Measurements from ENCODE around the gene ARHGAP15.

The ARHGAP15 gene

DNA sequence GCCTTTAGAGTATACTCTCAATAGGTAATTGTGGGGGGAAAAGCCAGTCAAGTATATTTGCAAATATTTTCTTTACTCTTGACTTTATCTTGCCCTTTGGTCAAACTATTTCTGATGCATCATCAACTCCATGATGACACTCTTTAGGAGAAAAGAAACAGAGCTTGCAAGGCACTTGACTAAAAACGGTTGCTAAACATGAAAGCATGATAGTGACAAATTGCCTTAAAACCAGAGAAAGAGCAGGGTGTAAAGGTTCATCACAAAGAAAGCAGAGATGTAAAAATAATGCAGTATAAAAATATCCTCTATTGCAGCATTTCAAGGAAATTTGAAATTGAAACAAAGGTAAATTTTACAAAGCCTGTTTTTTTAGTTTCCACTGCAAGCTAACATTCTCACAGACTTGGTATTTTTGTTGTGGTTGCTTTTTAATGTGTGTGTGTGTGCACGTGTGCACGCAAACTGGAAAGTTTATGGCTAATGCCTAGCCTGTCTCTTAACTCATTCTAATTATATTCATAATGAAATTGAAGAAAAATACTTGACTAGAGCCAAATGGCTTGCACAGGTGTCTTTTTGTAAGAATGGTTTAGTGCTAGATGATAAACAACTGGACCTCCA is 503.6 kb downstream of the ARHGAP15 start:
- DNase-seq (ENCODE audit: low read depth) = no peak

DNA sequence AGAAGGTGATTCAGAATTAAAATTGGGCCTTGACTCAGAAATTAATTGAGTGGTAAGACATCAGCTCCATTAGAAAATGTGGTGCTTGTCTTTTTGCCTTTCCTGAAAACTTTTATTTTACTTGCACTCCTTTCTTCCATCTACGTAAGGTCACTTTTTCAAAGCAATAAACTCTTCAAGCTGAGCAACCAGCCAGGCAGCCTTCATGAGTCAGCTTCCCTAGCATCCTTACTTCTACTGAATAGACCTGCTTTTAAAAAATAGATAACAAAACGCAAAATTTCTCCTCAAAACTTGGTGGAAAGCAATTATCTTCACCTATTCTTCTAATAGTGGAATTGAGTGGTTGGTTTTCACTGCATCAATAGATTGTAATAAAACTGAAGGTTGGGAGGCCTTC is 504.2 kb downstream of the ARHGAP15 start:
- no peak for DNase-seq (ENCODE audit: low read depth)

DNA sequence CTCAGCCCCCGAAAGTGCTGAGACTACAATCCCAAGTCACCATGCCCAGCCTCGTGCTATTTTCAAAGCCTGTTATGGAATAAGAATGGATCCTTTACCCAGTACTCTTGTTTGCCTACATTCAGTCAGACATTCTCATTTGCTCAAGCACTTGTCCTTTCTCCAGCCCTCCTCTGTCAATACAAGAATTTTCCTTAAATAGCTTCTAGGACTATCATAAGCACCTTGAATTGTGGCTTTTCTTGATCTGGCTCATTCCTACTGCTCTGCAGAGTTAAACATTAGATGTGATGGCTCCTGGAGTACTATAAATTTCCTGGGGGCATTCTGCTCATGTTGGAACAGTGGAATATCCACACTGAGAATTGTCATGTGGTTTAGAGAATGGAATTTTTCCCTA is 506.1 kb downstream of the ARHGAP15 start:
- DNase-seq (ENCODE audit: low read depth) = no peak

DNA sequence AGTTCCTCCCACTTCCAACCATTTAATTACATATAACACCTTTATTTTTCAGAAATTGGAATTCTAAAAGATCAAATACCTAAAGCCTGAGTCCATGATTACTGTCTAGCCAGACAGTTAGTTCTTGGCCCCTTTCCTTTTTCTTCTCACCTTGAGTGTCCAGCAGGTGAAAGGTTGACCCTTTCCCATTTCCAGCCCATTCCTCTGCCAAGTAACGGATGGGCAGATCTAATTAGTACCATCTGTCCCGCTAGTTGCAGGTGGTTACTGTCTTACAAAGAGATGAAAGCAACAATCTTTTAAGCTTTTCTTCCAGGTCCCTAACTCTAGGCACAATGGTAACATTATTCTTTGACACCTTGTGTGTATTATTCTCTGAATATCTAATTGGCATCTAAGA is 506.7 kb downstream of the ARHGAP15 start:
- no peak for DNase-seq (ENCODE audit: low read depth)

DNA sequence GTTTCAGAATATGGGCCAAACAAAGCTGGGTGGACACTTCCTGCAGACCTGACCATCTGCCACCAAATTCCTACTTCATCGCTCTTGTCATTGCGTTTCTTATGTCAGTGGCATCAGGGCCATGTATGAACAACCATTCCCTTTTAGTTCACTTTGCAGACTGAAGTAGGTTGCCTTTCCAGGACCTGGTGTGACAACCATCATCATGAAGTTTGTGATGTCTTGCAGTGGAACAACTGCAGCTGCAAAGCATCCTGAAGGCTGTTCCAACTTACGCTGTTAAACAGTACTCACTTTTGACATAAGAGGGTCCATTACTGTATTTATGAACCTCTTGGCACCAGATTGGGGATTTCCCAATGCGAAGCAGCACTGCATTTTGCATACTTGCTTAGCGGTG is 511.6 kb downstream of the ARHGAP15 start:
- DNase-seq (ENCODE audit: low read depth) = no peak

DNA sequence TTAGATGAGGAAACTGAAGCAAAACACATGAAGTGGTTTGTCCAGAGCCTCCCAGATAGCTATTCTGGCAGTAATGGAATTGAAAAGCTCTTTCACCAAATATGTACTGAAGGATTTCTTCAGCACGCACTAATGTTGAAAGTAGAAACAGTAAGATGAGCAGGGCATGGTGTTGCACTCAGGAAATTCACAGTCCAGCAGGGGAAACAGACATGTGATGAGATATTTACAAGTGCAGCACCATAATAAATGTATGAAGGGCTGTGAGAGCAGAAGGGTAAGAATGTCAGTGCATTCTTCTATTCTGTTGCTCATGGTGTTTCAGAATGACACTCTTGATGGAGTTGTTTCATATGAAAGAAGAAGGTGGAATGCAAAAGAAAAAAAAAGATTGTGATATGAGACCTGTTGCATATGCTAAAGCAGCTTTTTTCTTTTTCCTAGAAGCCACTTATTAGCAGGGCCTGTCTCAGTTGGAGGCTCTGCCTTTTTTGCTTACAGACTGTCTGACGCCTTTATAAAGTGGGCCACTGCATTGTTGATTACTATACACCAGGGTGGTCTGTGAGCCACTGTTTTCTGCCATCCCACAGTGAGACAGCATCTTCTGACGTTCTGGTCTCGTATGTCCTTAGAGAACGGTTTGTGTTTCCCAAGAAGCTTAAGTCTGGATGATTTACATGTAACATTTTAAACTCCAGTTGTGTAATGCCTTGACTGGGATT is 516.9 kb downstream of the ARHGAP15 start:
- no peak for DNase-seq (ENCODE audit: low read depth)

DNA sequence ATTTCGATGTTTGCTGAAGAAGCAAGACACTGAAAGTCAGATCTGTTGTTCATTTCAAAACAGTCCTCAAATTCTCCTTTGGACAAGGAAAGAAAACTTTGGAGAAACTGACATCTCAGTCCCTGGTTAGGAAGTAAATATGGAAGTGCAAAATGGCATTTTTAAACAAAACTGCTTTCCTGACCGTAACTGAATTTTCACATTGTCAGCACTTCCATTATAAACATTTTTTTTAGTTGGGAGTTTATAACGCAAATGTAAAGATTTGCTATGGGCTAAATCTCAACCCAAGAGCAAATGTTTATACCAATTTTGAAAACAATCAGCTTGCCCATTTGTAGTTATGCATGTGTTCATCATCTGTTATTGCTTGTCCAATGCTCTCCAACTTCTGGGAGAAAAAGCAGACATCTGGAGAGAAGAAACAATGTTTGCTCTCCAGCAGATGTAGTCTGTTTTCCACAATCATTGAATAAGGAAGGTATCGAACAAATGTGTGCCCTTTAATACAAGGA is 520.1 kb downstream of the ARHGAP15 start:
- no peak for DNase-seq (ENCODE audit: low read depth)

DNA sequence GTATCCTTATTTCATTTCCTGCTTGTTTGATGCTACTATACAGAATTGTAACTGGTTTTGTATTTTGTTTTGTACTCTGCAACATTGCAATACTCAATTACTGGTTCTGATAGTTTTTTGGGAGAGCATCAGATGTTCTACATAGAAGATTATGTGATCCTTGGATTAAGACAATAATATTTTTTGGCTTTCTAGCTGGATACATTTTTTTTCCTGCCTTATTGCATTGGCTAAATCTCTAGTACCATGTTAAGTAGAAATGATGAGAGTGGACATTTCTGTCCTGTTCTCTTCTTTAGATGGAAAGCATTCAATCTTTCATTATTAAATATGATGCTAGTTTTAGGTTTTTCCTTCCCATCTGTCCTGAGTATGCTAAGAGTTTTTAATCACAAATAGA is 523.5 kb downstream of the ARHGAP15 start:
- DNase-seq (ENCODE audit: low read depth) = no peak

DNA sequence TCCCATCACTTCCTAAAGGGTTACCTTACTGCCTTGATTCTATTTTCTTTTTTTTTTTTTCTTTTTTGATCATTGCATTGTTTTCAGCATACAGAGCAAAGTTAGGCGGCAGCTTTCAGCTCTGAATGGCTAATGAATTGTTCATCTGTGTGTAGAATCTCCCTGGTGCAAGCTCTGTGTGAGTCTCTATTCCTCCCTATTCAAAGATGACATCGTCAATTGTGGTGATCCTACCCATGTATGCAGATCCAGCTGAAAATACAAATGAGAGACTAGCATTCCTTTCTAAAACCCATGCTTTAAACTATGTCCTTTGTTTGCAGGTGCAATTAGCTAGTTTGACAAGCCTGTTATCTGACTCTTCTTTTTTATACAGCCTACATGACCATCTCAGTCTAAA is 539.0 kb downstream of the ARHGAP15 start:
- no peak for DNase-seq (ENCODE audit: low read depth)

DNA sequence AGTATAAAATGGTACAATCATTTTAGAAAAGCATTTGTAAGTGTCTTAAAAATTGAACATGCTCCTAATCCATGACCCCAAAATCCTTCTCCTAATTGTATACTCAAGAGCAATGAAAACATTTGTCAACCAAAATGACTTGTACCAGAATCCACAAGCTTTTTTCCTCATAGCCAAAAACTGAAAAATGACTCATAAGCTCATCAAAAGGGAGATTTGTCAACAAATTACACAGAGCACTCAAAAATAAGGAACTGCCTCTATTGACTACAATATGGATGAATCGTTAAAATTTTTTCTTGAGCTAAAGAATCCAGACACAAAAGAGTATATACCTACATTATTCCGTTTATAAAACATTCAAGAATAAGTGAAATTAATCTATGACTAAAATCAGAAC is 544.8 kb downstream of the ARHGAP15 start:
- DNase-seq (ENCODE audit: low read depth) = no peak

DNA sequence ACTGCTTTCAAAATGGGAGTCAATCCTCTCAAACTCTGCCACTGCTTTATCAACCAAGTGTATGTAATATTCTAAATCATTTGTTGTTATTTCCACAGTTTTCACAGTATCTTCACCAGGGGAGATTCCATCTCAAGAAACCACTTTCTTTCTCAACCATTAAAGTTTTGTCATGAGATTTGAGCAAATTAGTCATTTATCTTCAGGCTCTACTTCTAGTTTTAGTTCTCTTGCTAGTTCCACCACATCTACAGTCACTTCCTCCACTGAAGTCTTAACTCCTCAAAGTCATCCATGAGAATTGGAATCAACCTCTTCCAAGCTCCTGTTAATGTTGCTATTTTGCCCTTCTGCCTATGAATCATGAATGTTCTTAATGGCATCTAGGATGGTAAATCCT is 545.8 kb downstream of the ARHGAP15 start:
- DNase-seq (ENCODE audit: low read depth) = no peak

DNA sequence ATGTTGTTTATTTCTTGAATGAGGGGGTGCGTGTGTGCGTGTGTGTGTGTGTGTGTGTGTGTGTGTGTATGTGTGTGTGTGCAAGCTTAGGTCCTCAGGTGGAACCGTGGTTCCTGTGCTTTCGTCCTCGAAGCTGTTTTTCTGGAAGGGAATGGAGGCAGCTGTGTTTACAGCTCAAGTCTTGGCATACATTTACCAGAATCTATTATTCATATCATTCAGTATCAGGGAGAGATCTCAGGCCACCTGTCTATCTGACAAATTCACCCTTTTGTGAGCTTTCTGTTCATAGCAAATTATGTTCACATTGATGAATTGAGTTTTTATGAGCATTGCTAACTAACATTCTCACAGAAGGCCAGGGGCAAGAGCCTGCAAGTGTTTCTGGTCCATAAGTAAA is 550.4 kb downstream of the ARHGAP15 start:
- DNase-seq (ENCODE audit: low read depth) = no peak

DNA sequence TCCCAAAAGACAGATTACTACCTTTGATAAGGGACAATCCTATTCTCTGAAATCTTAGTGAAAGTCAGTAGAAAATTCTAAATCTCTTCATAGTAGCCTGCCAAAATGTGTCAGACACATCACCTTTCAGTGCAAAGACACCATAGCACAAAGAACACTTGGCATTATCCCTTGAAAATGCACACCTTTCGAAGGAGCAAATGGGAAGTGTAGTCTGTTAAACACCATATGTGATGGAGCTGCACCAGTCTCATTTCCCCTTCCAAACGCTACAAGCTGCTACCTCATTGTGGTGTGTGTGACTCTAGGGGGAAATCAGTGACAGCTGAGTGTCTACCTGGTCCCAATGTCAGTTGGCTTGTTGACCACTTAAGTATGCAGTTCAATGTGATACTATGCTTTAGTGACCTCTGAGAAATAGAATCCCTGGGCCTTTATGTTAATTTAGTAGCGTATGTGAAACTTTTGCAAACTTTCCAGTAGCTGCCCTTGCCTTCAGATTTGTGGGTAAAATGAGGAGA is 551.7 kb downstream of the ARHGAP15 start:
- no peak for DNase-seq (ENCODE audit: low read depth)

DNA sequence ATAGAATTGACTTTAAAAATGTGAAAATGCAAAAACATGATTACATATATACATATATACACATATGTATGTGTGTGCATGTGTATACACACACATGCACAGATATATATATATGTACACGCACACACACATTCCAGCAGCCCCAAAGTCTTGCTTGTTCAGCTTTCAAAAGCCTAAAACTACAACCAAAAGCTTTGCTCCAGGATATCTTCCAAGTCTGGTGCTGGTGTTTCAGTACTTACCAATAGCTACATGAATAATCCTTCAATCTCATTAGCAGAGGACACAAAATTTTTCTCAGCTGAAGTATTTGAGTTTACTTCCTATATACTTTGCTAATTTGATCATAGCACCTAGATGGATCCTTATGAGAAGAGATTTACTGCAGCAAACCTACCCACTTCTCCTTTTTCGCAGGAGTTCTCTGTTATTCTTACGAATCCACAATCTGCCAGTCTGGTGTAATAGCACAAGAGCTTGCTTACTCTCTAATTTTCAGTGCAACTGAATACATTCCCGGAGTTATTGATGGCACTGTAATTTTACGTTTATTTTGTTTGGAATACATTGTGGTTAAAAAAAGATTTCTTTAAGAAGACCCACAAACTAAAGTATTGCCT is 553.3 kb downstream of the ARHGAP15 start:
- DNase-seq (ENCODE audit: low read depth) = no peak

DNA sequence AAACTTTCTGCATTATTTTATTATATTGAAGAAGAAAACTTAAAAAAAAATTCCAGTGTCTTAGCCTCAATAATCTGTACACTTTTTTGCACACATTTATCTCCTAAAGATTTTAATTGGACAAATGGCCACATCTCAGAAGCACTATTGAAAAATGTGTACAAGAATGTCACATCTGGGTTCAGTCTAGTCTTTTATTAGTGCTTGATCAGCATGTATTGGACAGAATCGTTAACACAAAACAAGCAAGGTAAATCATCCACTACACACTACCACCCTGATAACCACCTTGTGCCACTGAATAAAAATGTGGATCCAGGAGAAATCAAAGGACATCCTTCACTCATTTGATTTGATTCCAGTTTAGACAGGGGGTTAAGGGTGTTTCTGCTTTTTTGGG is 554.8 kb downstream of the ARHGAP15 start:
- DNase-seq (ENCODE audit: low read depth) = no peak

DNA sequence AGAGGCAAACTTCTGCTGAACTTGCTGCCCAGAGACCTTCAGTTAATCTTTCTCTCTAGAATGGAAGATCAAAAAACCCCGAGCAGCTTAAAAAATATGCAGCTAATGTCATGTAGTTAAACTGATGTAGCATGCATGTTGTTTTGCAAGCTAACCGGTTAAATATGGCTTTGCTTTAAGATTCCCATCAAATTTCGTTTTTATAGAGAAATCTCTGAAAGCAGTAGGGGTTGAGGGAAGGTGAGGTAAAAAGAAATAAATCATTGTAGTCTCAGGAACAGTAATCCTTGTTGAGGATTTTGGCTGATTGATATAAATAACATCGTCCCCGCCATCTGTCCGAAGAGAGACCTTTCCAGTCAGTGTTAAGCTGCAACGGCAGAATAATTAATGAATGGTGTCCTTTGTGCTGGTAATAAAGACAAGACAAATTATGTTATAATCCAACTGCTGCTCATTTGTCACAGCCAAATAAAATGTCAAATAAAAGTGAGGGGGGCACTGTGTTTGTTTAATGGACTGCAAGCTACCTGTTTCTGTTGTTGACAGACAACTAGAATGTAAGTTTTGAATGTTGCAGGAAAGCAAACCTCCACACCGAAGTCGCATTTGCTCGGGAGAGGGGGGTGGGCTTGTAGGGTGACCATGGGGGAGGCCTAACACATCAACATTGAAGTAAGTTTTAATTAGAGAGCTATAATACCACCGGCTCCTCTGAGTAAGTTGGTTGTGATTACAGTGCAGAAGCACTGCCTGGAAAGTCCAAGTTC is 555.5 kb downstream of the ARHGAP15 start:
- DNase-seq (ENCODE audit: low read depth) = no peak

DNA sequence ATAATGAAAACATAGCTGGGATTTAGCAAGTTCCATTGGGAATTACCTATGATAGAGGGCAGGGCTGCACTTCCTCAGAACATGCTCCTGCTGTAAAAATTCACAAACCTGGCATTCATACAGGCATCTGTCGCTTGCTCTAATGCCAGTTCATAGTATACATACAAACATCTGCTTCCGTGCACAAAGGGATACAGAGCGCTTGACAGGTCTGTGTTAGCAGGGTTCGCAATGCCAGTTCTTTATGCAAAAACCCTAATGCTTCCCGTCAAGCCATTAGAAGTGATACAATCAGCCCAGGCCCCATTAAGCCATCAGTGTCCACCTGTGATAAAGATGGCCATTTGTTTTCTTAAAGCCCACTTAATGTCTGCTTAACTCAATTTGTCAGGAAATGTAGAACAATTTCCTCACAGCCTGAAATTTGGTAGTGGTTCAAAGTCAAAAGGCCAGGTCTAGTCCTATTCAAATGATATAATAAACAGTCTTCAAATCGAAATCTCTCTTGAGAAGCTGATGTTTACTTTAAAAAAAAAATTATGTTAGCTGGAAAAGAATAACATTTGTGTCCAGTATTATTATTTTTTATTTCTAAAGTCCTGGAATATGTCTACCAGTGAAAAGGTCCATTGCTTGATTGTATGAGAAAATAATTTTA is 556.3 kb downstream of the ARHGAP15 start:
- no peak for DNase-seq (ENCODE audit: low read depth)

DNA sequence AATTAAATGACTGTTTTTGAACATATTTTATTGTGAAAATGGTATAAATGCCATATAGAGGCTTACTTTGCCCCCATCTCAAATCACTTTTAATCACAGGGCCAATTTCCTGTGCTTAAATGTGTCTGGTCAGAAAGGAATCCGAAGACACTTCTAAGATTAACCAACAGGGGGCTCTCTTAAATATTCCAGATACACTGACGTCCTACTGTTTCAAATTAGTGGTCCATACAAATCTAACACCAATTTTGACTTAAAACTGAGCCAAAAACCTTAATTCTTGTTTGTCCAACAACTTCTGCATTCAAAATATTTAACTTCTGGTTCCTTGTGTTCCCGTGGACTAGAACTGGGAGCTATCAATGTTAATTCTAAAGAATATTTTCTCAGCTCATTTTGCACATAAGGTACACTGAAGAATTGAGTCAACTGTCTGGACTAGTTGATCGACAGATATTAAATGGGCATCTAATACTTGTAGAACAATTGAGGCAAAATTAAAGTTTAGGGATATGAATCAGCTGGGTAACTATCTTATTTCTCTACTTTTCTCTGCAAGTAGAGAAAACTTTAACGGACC is 557.5 kb downstream of the ARHGAP15 start:
- no peak for DNase-seq (ENCODE audit: low read depth)

DNA sequence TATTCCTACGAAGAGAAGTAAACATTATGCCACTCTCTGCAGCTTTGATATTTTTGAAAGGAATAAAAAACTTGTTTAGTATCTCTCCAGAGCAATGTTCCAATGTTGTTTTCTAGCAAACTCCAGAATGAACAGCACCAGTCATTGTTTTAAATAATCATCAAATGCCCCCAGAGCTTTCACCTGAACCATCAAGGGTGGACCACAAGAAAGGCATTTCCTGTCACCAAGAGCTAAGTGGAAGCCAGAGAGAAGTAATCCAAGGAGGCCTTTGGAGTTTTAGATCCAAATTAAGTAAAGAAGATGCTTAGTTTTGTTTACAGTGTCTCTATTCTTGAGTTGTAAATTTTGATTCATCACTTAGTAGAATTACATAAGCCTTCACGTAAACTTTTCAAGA is 559.0 kb downstream of the ARHGAP15 start:
- no peak for DNase-seq (ENCODE audit: low read depth)

DNA sequence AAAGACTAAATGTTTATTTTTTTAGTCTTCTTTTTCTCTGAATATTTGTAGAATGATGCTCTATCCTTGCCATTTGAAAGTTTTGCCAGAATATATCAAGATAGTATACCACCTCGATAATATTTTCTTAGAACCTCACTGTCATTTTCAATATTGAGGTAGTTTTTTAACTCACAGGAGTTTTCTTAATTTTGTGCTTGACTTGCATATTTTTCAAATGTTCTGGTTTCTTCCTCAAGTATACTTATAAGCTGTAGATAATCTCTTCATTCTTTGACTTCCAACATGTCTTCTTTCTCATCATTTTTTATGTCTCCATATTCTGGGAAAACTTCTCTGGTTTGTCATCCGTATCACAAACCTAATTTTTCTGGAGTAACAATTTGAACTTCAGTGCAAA is 559.6 kb downstream of the ARHGAP15 start:
- DNase-seq (ENCODE audit: low read depth) = no peak

DNA sequence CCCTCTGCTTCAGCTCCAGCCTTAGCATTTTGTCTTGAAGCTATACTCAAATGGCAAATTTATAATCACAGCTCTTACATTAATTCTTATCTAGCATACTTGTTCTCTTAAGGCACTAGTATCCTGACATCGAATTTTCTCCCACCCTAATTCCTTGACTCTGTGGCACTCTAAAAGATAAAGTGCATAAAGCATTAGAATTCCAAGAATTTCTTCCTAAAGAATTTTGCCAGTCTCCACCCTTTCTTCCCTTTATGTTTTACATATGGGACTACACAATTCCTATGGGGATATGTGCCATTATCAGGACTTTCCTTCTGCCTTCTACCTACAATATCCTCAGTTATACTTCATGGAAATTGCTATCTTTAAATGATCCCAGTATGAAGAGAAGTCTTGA is 560.3 kb downstream of the ARHGAP15 start:
- DNase-seq (ENCODE audit: low read depth) = no peak

DNA sequence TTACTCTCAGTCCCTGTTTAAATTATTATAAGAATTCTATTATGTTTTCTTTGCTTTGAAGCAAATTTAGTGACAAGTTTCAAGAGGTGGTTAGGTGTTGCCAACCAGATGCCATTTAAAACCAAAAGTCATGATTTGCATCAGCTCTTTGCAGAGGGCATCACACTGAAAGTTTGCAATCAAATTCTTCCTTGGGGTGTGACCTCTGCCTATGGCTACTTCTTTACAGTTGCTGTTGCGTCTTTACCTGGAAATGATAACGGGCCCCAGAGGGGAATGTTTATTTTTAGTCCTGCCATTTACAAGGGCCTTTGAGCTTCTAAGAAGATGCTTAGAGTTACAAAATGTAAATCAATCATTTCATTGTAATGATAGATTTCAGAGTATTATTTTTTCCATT is 561.0 kb downstream of the ARHGAP15 start:
- DNase-seq (ENCODE audit: low read depth) = no peak

Data from GM04503 (cell line).